Kidney (tissue), 14 donors: ENCODE measurements around the gene CSF3. TPM values are rescaled to one million over a fixed set of nuclear protein-coding genes. Genes with fewer than 3 reads are reported as not detected.

ENCODE experiments used
- DNase-seq, 5 donors: peaks; one replicate each; pipeline ENCODE4 v3.0.0-alpha.2; 2013 to 2020
- FAIRE-seq: peaks from 2 replicates; lab custom pipeline; 2012; peaks lifted over from hg19 to GRCh38; lab: Jason Lieb, UNC
- H3K27ac ChIP-seq, 2 donors: one replicate each; pipeline ENCODE4 v1.7.0; 2013; ENCODE audit warnings: low read depth in 2 of 2, low read length in 2 of 2, inconsistent platforms in 1 of 2
- H3K27me3 ChIP-seq: one replicate; pipeline ENCODE4 v1.7.1; 2013; ENCODE audit warnings: low read length, inconsistent platforms; ENCODE audit not compliant: control insufficient read depth, insufficient read depth
- H3K36me3 ChIP-seq, 3 donors: one replicate each; pipeline versions ENCODE4 v1.7.0 to v1.7.1; 2013; ENCODE audit warnings: low read length in 3 of 3, control low read depth in 1 of 3, inconsistent platforms in 1 of 3; ENCODE audit not compliant: insufficient read depth in 3 of 3, control insufficient read depth in 2 of 3
- H3K4me1 ChIP-seq, 3 donors: one replicate each; pipeline versions ENCODE4 v1.7.0 to v1.7.1; 2013; ENCODE audit warnings: low read length in 3 of 3, inconsistent platforms in 1 of 3, low read depth in 1 of 3; ENCODE audit not compliant: control insufficient read depth in 2 of 3, insufficient read depth in 2 of 3
- H3K4me3 ChIP-seq, 3 donors: one replicate each; pipeline versions ENCODE4 v1.7.0 to v1.8.1; 2013; ENCODE audit warnings: low read length in 3 of 3, control low read depth in 1 of 3, inconsistent platforms in 1 of 3
- H3K9ac ChIP-seq, 3 donors: one replicate each; pipeline versions ENCODE4 v1.7.0 to v1.7.1; 2013; ENCODE audit warnings: low read length in 3 of 3, control low read depth in 1 of 3, inconsistent platforms in 1 of 3
- H3K9me3 ChIP-seq, 3 donors: one replicate each; pipeline versions ENCODE4 v1.7.0 to v1.7.1; 2013; ENCODE audit warnings: low read length in 3 of 3, control low read depth in 1 of 3, inconsistent platforms in 1 of 3; ENCODE audit not compliant: control insufficient read depth in 2 of 3, insufficient read depth in 1 of 3
- intact Hi-C: fragments of 100-400 bp; cut with DNase I; formaldehyde crosslinking; loops from one replicate; pipeline ENCODE4 v1.11.1; 2022
- polyA plus RNA-seq: library from polyadenylated mRNA; stranded (reverse); fragments of 350-450 nt; fragmentation: Illumina TruSeq; extraction: RNeasy Lipid Tissue Mini Kit (QIAGEN cat#74804); gene quantifications from one replicate; pipeline ENCODE4 v1.2.3, GENCODE V29; 2014; ENCODE audit warnings: low read depth, low replicate concordance; ENCODE audit not compliant: insufficient read depth
- total RNA-seq: library from RNA; stranded (reverse); fragmentation: NEBNext Ultra II Directional; extraction: Animal tissue kit (Norgen Biotek cat#: 25700); gene quantifications from one replicate; pipeline ENCODE4 v1.2.1, GENCODE V29; 2021
- TF ChIP-seq, protein P1 (sequence below): IDR thresholded peaks from 3 replicates; pipeline ENCODE4 v1.5.1; 2012; ENCODE audit warnings: mild to moderate bottlenecking, moderate library complexity, borderline replicate concordance; ENCODE audit not compliant: insufficient read depth; ENCODE audit errors: extremely low read depth
- donor health status: control.
- donor health status: control.
- donor health status: control.
- donor health status: control.
- donor health status: control.
- donor health status: DM: yes; HTN: yes; CAD: no.
- donor health status: Normal renal cell carcinoma (clear cell type).

CSF3 gene
- total and polyA plus RNA-seq, 2 donors from 2014 or later = not detected

GRCh38 chr17:40038882-40039513, 23.8 kb downstream of the CSF3 start:
- intact Hi-C loops = no loop called here
- no peaks in the 10 kb centered on the region for H3K27me3 ChIP-seq
- peaks cover 0 to 3% (median 0%) of the 10 kb centered on the region in 3 donors for H3K4me1 ChIP-seq
- peaks cover 8 to 10% (median 8%) of the 10 kb centered on the region in 3 donors for H3K36me3 ChIP-seq
- peak in 4 of 5 donors; percentile 59 to 90 (median 74) for DNase-seq
- H3K27ac ChIP-seq = no peak overlapping the region
- TF ChIP-seq, protein P1, sequence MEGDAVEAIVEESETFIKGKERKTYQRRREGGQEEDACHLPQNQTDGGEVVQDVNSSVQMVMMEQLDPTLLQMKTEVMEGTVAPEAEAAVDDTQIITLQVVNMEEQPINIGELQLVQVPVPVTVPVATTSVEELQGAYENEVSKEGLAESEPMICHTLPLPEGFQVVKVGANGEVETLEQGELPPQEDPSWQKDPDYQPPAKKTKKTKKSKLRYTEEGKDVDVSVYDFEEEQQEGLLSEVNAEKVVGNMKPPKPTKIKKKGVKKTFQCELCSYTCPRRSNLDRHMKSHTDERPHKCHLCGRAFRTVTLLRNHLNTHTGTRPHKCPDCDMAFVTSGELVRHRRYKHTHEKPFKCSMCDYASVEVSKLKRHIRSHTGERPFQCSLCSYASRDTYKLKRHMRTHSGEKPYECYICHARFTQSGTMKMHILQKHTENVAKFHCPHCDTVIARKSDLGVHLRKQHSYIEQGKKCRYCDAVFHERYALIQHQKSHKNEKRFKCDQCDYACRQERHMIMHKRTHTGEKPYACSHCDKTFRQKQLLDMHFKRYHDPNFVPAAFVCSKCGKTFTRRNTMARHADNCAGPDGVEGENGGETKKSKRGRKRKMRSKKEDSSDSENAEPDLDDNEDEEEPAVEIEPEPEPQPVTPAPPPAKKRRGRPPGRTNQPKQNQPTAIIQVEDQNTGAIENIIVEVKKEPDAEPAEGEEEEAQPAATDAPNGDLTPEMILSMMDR = peak; percentile 71
- H3K4me3 ChIP-seq = no peak overlapping the region
- H3K9me3 ChIP-seq = no peaks in the 10 kb centered on the region
- no peak for FAIRE-seq
- H3K9ac ChIP-seq = no peak overlapping the region

GRCh38 chr17:40041196-40041595, 26.0 kb downstream of the CSF3 start:
- no peak overlapping the region for H3K4me3 ChIP-seq
- intact Hi-C loops = no loop called here
- no peaks in the 10 kb centered on the region for H3K9me3 ChIP-seq
- H3K36me3 ChIP-seq = peaks cover 0 to 2% (median 0%) of the 10 kb centered on the region in 3 donors
- H3K4me1 ChIP-seq = peaks cover 0 to 3% (median 0%) of the 10 kb centered on the region in 3 donors
- H3K27ac ChIP-seq = no peak overlapping the region
- no peak overlapping the region for H3K9ac ChIP-seq
- DNase-seq (no peak), FAIRE-seq (no peak)
- TF ChIP-seq, protein P1 = no peak
- no peaks in the 10 kb centered on the region for H3K27me3 ChIP-seq

DNA sequence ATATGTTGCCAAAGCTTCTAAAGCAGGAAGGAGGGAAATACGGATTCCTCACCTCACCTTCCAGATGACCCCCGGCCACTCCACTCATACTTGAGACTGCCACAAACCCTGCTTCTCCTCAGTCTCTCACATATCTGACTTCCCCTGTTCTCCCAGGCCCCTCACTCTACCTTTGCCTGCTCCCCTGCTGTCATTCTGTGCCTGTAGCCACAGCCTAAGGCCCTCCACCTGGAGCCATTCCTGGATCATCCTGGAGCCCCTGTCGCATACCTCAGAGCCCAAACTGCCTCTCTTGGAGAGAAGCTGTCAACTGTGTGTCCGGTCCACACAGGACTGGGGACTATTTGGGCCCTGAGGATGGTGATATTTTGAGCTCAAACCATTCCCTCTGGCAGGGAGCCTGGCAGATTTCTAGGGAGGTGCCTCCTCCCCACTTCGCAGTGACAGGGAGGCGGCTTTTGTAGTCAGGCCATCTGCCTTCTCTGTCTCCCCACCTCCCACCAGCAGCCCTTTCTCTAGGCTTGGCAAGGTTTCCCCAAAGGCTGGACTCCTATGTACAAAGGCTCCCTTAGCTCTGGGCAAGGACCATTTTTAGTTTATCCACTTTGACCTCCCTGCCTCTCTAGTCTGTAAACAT, 41.3 kb downstream of the CSF3 start:
- H3K9ac ChIP-seq = no peak overlapping the region
- H3K9me3 ChIP-seq = no peaks in the 10 kb centered on the region
- TF ChIP-seq, protein P1 = no peak
- peaks cover 0 to 8% (median 4%) of the 10 kb centered on the region in 3 donors for H3K36me3 ChIP-seq
- no peak overlapping the region for H3K27ac ChIP-seq
- intact Hi-C loops = no loop called here
- FAIRE-seq (no peak), DNase-seq (no peak)
- H3K4me1 ChIP-seq = peaks cover 0 to 15% (median 3%) of the 10 kb centered on the region in 3 donors
- no peaks in the 10 kb centered on the region for H3K27me3 ChIP-seq
- H3K4me3 ChIP-seq = no peak overlapping the region
